ENCODE data around the gene BID. TPM values are rescaled to one million over a fixed set of nuclear protein-coding genes. Genes with fewer than 3 reads are reported as not detected.
A peak's percentile ranks its signal among the peaks of the same experiment; 100 is the strongest.

The BID gene
- total and polyA plus RNA-seq, 10 of the 15 experiments (the other 5 are each of a cell fraction or from before 2014, with no cell fraction given): 7.9 to 241 (median 136) TPM

DNA sequence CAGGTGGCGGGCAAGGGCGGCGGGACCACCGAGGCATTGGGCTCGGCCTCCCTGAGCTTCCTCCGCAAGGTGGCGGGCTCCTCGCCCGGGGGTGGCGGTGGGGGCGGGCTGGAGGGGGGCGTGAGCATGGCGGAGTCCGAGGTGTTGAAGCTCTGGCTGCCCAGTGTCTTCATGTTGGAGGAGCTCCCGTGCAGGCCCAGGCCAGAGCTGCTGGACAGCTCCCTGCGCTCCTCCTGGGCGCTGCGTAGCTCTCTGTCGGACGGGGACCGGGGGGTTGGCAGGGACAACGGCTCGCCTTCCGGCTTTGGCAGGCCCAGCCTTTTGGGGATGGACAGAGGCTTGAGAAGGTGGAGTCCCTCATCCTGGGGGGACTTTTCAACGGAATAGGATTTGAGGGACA is 43.9 kb upstream of the BID start (continued):
- TF ChIP-seq, protein P1, sequence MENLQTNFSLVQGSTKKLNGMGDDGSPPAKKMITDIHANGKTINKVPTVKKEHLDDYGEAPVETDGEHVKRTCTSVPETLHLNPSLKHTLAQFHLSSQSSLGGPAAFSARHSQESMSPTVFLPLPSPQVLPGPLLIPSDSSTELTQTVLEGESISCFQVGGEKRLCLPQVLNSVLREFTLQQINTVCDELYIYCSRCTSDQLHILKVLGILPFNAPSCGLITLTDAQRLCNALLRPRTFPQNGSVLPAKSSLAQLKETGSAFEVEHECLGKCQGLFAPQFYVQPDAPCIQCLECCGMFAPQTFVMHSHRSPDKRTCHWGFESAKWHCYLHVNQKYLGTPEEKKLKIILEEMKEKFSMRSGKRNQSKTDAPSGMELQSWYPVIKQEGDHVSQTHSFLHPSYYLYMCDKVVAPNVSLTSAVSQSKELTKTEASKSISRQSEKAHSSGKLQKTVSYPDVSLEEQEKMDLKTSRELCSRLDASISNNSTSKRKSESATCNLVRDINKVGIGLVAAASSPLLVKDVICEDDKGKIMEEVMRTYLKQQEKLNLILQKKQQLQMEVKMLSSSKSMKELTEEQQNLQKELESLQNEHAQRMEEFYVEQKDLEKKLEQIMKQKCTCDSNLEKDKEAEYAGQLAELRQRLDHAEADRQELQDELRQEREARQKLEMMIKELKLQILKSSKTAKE (IDR thresholded peaks at IDR 0.05; ENCODE audit: low read depth, poor library complexity, severe bottlenecking): no peak
- TF ChIP-seq JUNB (IDR thresholded peaks at IDR 0.05) (no peak), IRF4 (IDR thresholded peaks at IDR 0.05; ENCODE audit: low read depth, low read length) (no peak), RFX5 (IDR thresholded peaks at IDR 0.05; ENCODE audit: low read depth, low read length) (no peak), KDM1A (IDR thresholded peaks at IDR 0.05; ENCODE audit: borderline replicate concordance) (no peak), RCOR1 (conservative IDR thresholded peaks at IDR 0.05; ENCODE audit: low read depth, low read length) (no peak)

DNA sequence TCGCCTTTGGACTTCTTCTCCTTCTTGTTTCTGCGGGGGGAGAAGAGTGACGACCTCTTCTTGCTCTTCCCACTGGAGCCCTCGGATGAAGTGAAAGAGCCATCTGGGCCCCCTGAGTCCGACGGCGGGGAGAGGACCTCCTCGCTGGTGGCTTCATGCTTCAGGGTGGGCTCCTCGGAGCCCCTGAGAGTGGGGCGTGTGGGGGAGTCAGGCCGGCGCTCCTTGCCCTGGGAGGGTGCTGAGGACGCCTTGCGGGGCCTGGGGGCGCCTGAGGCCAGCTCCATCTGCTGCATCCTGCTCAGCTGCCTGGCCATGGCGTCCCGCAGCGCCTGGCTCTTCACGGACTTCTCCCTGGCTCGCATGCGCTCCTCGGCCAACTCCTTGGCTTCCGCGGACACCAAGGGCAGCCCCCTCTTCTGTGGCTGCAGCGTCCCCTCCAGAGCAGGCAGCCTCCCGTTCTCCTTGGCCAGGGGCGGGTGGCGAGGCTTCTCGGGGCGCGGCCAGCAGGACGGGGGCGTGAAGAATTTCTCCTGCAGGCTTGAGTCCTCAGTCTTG is 43.3 kb upstream of the BID start:
- ATAC-seq: no peak
- in situ Hi-C loops (cut with MboI): no loop called here
- H2AFZ ChIP-seq (ENCODE audit: control insufficient read depth, low read depth, low read length): no peak overlapping the region
- H3K9ac ChIP-seq (ENCODE audit: control insufficient read depth, insufficient read depth, low read length): no peak overlapping the region
- peaks cover 8 to 27% of the 10 kb centered on the region in 2 experiments; a peak in 3 of 4 replicates for H3K36me3 ChIP-seq (ENCODE audit: control insufficient read depth in 2 of 2, insufficient read depth in 2 of 2, low read length in 1 of 2)
- 84% methylated on average over 26 of the region's 33 CpGs for WGBS (ENCODE audit: insufficient coverage, insufficient replicate concordance, low lambda C conversion rate, missing lambda C conversion rate)
- DNase-seq (ENCODE audit: low read depth, low spot score): no peak
- no peaks in the 10 kb centered on the region for H3K4me1 ChIP-seq (ENCODE audit: control insufficient read depth, insufficient read depth, low read length)
- ChIA-PET SMC1A (ENCODE audit: uncharacterized antibody, unreplicated experiment) (no interaction called here), CTCF (no interaction called here), POLR2A (no interaction called here), RAD21 (ENCODE audit: unreplicated experiment) (no interaction called here)
- H3K4me3 ChIP-seq: no peak overlapping the region
- intact Hi-C loops (cut with micrococcal nuclease; ENCODE audit: unreplicated experiment): no loop called here
- H3K9me3 ChIP-seq (replicated peaks; ENCODE audit: control insufficient read depth, insufficient read depth, low read length): no peaks in the 10 kb centered on the region
- H4K20me1 ChIP-seq (ENCODE audit: control insufficient read depth, insufficient read depth): no peaks in the 10 kb centered on the region
- H3K27ac ChIP-seq (ENCODE audit: control insufficient read depth, insufficient read depth): no peak overlapping the region
- H3K27me3 ChIP-seq (replicated peaks in 1 of 2; ENCODE audit: control insufficient read depth in 2 of 2, insufficient read depth in 2 of 2, low read length in 1 of 2): no peaks in the 10 kb centered on the region
- TSS peak; percentile 43 for BruUV-seq (replicated peaks)
- no peak for FAIRE-seq
- H3K4me2 ChIP-seq (ENCODE audit: control insufficient read depth, insufficient read depth): no peak overlapping the region
- H3K79me2 ChIP-seq (ENCODE audit: control insufficient read depth, insufficient read depth, low read length): no peaks in the 10 kb centered on the region
- TF ChIP-seq NFYA (IDR thresholded peaks at IDR 0.05; ENCODE audit: borderline replicate concordance, low read depth, low read length) (no peak), POLR2AphosphoS2 (IDR thresholded peaks at IDR 0.05; ENCODE audit: low read depth, low read length) (no peak), RELA (IDR thresholded peaks at IDR 0.05; ENCODE audit: borderline replicate concordance, partially characterized antibody) (no peak), ZZZ3 (IDR thresholded peaks at IDR 0.05; ENCODE audit: control insufficient read depth, insufficient read length, low read depth) (no peak), EP300 (IDR thresholded peaks at IDR 0.05; ENCODE audit: borderline replicate concordance in 1 of 2, control insufficient read depth in 1 of 2, low read depth in 2 of 2, low read length in 2 of 2) (no peak), SP1 (IDR thresholded peaks at IDR 0.05; ENCODE audit: low read depth, low read length) (no peak), PAX5 (IDR thresholded peaks at IDR 0.05; ENCODE audit: borderline replicate concordance, low read depth, low read length) (no peak), YY1 (IDR thresholded peaks at IDR 0.05; ENCODE audit: low read depth, low read length) (no peak)
- TF ChIP-seq, protein P2, sequence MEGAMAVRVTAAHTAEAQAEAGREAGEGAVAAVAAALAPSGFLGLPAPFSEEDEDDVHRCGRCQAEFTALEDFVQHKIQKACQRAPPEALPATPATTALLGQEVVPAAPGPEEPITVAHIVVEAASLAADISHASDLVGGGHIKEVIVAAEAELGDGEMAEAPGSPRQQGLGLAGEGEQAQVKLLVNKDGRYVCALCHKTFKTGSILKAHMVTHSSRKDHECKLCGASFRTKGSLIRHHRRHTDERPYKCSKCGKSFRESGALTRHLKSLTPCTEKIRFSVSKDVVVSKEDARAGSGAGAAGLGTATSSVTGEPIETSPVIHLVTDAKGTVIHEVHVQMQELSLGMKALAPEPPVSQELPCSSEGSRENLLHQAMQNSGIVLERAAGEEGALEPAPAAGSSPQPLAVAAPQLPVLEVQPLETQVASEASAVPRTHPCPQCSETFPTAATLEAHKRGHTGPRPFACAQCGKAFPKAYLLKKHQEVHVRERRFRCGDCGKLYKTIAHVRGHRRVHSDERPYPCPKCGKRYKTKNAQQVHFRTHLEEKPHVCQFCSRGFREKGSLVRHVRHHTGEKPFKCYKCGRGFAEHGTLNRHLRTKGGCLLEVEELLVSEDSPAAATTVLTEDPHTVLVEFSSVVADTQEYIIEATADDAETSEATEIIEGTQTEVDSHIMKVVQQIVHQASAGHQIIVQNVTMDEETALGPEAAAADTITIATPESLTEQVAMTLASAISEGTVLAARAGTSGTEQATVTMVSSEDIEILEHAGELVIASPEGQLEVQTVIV (IDR thresholded peaks at IDR 0.05; ENCODE audit: borderline replicate concordance, partially characterized antibody): no peak
- TF ChIP-seq, protein P3, sequence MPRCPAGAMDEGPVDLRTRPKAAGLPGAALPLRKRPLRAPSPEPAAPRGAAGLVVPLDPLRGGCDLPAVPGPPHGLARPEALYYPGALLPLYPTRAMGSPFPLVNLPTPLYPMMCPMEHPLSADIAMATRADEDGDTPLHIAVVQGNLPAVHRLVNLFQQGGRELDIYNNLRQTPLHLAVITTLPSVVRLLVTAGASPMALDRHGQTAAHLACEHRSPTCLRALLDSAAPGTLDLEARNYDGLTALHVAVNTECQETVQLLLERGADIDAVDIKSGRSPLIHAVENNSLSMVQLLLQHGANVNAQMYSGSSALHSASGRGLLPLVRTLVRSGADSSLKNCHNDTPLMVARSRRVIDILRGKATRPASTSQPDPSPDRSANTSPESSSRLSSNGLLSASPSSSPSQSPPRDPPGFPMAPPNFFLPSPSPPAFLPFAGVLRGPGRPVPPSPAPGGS (IDR thresholded peaks at IDR 0.05; ENCODE audit: borderline replicate concordance, insufficient read depth, low read depth, low read length, poor library complexity, severe bottlenecking): no peak
- TF ChIP-seq, protein P4, sequence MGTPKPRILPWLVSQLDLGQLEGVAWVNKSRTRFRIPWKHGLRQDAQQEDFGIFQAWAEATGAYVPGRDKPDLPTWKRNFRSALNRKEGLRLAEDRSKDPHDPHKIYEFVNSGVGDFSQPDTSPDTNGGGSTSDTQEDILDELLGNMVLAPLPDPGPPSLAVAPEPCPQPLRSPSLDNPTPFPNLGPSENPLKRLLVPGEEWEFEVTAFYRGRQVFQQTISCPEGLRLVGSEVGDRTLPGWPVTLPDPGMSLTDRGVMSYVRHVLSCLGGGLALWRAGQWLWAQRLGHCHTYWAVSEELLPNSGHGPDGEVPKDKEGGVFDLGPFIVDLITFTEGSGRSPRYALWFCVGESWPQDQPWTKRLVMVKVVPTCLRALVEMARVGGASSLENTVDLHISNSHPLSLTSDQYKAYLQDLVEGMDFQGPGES (IDR thresholded peaks at IDR 0.05): no peak

Measured in GM12878 (cell line).